Esophagus squamous epithelium (tissue), 5 donors: ENCODE results near the gene FGR. TPM values are rescaled to one million over a fixed set of nuclear protein-coding genes. Genes with fewer than 3 reads are reported as not detected.

Experiments used
- DNase-seq: peaks from one replicate; lab custom pipeline; 2025; lab: John Stamatoyannopoulos, UW
- H3K27ac ChIP-seq, 4 donors: fragments of 200-600 bp; sonication (generic); one replicate each; pipeline ENCODE4 v1.5.1; 2016 to 2019; ENCODE audit warnings: mild to moderate bottlenecking in 1 of 4
- H3K27me3 ChIP-seq, 4 donors: fragments of 200-600 bp; sonication (generic); 1 replicate in 3 of 4; 2 replicates in 1 of 4; pipeline versions ENCODE4 v1.5.1 to v1.6.0; 2017 to 2021; ENCODE audit warnings: antibody characterized with exemption in 1 of 4
- H3K36me3 ChIP-seq, 3 donors: fragments of 200-600 bp; sonication (generic); one replicate each; pipeline ENCODE4 v1.5.1; 2016 to 2019
- H3K4me1 ChIP-seq, 3 donors: fragments of 200-600 bp; sonication (generic); one replicate each; pipeline ENCODE4 v1.5.1; 2017 to 2019
- H3K4me3 ChIP-seq, 4 donors: fragments of 200-600 bp; sonication (generic); 1 replicate in 3 of 4; 2 replicates in 1 of 4; pipeline ENCODE4 v1.5.1; 2016 to 2019; ENCODE audit warnings: mild to moderate bottlenecking in 2 of 4, moderate library complexity in 1 of 4
- H3K9me3 ChIP-seq, 3 donors: fragments of 200-600 bp; sonication (generic); one replicate each; pipeline ENCODE4 v1.5.1; 2016 to 2019
- CTCF ChIP-seq, 6 experiments: fragments of 450-650 bp in 4 of 6; fragments of 200-600 bp in 2 of 6; sonication (generic) in 2 of 6; IDR thresholded peaks; one replicate each; pipeline ENCODE4 v1.5.1; 2016 to 2019; ENCODE audit warnings: antibody characterized with exemption in 6 of 6, mild to moderate bottlenecking in 4 of 6, moderate library complexity in 4 of 6
- POLR2A ChIP-seq, 4 donors: fragments of 450-650 bp; IDR thresholded peaks; one replicate each; pipeline ENCODE4 v1.6.1; 2017; ENCODE audit warnings: antibody characterized with exemption in 4 of 4, mild to moderate bottlenecking in 4 of 4, moderate library complexity in 3 of 4
- WGBS, 2 donors: methylation state at CpG; one replicate each; pipeline ENCODE4 v1.1.5; 2018; 5-methylcytosine and 5-hydroxymethylcytosine counted together
- intact Hi-C: fragments of 100-400 bp; cut with DNase I; formaldehyde crosslinking; loops from one replicate; pipeline ENCODE4 v1.15.0; 2022
- total RNA-seq, 4 donors: library from RNA; depleted of rRNA; stranded (reverse); fragments of >200 nt; gene quantifications; one replicate each; pipeline ENCODE4 v1.1.0, GENCODE V29; 2016
- donor health status: DM: yes; HTN: yes; CAD: no.

Gene FGR
- total RNA-seq, 4 donors from 2014 or later = 1.2 to 12.4 (median 7.5) TPM

- peaks cover 0 to 17% (median 0%) of the 10 kb centered on the region in 3 donors for H3K36me3 ChIP-seq
- WGBS, 2 donors = 25 to 40% methylated on average over 1 to 2 of the region's 65 CpGs
- intact Hi-C loops = no loop called here
These were observed 66.5 kb downstream of the FGR start for GRCh38 chr1:27568300-27569087.

GRCh38 chr1:27567971-27568299 lies 67.0 kb downstream of the FGR start:
- no peaks in the 10 kb centered on the region for H3K9me3 ChIP-seq
- H3K27me3 ChIP-seq = no peaks in the 10 kb centered on the region
- H3K4me3 ChIP-seq = peak overlapping the region in 3 of 4 donors; percentile 25 to 63 (median 44)
- H3K36me3 ChIP-seq = peaks cover 0 to 17% (median 0%) of the 10 kb centered on the region in 3 donors
- TF ChIP-seq CTCF (IDR thresholded peaks at IDR 0.05) (no peak), POLR2A (IDR thresholded peaks at IDR 0.05) (no peak)
- H3K27ac ChIP-seq = peak overlapping the region; percentile 89 to 97 (median 96)
- intact Hi-C loops = no loop called here
- no peak for DNase-seq
- 58% methylated on average over 5 of the region's 8 CpGs; no CpG with 5 or more reads in 1 of the 2 donors for whole genome bisulfite sequencing, 2 donors
- H3K4me1 ChIP-seq = peaks cover 87 to 100% (median 89%) of the 10 kb centered on the region in 3 donors

More at GRCh38 chr1:27568300-27569087, 66.5 kb downstream of the FGR start:
- Histone ChIP-seq H3K27ac (peak overlapping the region; percentile 89 to 97 (median 96)), H3K9me3 (no peaks in the 10 kb centered on the region), H3K4me1 (peaks cover 89 to 100% (median 89%) of the 10 kb centered on the region in 3 donors), H3K27me3 (no peaks in the 10 kb centered on the region), H3K4me3 (peak overlapping the region; percentile 22 to 63 (median 38))
- peak; percentile 59 for DNase-seq
- TF ChIP-seq CTCF (IDR thresholded peaks at IDR 0.05) = peak; percentile 51 to 92 (median 88)
- peak in 3 of 4 donors; percentile 10 to 67 (median 14) for TF ChIP-seq POLR2A (IDR thresholded peaks at IDR 0.05)

- intact Hi-C loops = no loop called here
- WGBS, 2 donors = 70% methylated on average over 13 of the region's 15 CpGs; no CpG with 5 or more reads in 1 of the 2 donors
- H3K4me1 ChIP-seq = peaks cover 87 to 100% (median 89%) of the 10 kb centered on the region in 3 donors
- H3K9me3 ChIP-seq = no peaks in the 10 kb centered on the region
- peaks cover 0 to 17% (median 0%) of the 10 kb centered on the region in 3 donors for H3K36me3 ChIP-seq
- no peaks in the 10 kb centered on the region for H3K27me3 ChIP-seq
- no peak overlapping the region for H3K4me3 ChIP-seq
- TF ChIP-seq CTCF (IDR thresholded peaks at IDR 0.05) (no peak), POLR2A (IDR thresholded peaks at IDR 0.05) (no peak)
- H3K27ac ChIP-seq = peak overlapping the region; percentile 89 to 97 (median 96)
- no peak for DNase-seq
These were observed 67.8 kb downstream of the FGR start for GRCh38 chr1:27567146-27567526.

GRCh38 chr1:27566462-27567145 lies 68.4 kb downstream of the FGR start:
- Histone ChIP-seq H3K27ac (peak overlapping the region; percentile 89 to 97 (median 96)), H3K4me1 (peaks cover 87 to 100% (median 89%) of the 10 kb centered on the region in 3 donors), H3K36me3 (peaks cover 0 to 17% (median 0%) of the 10 kb centered on the region in 3 donors), H3K9me3 (no peaks in the 10 kb centered on the region), H3K27me3 (no peaks in the 10 kb centered on the region), H3K4me3 (no peak overlapping the region)
- intact Hi-C loops = no loop called here
- WGBS, 2 donors = 50 to 52% methylated on average over 11 of the region's 13 CpGs
- DNase-seq = no peak
- TF ChIP-seq CTCF (IDR thresholded peaks at IDR 0.05) (no peak), POLR2A (IDR thresholded peaks at IDR 0.05) (no peak)
